Measurements from ENCODE around the gene GALR2. TPM values are rescaled to one million over a fixed set of nuclear protein-coding genes. Genes with fewer than 3 reads are reported as not detected.
A peak's percentile ranks its signal among the peaks of the same experiment; 100 is the strongest.

The GALR2 gene
- total and polyA plus RNA-seq, 9 of the 15 experiments (the other 6 are each of a cell fraction or from before 2014, with no cell fraction given): 0.34 TPM; not detected in 8

GRCh38 chr17:76048711-76049110 is 25.9 kb upstream of the GALR2 start:
- Histone ChIP-seq H2AFZ (ENCODE audit: low read depth, low read length) (no peak overlapping the region), H3K27me3 (ENCODE audit: control insufficient read depth in 2 of 2, insufficient read depth in 2 of 2, low read length in 2 of 2) (no peaks in the 10 kb centered on the region), H3K4me2 (ENCODE audit: insufficient read depth, low read length) (no peak overlapping the region), H3K9me3 (replicated peaks; ENCODE audit: control insufficient read depth, insufficient read depth, low read depth, low read length) (no peaks in the 10 kb centered on the region), H3K9ac (ENCODE audit: insufficient read depth in 1 of 2, low read depth in 2 of 2, low read length in 2 of 2) (no peak overlapping the region), H3K4me3 (no peak overlapping the region), H3K9me1 (ENCODE audit: control insufficient read depth, insufficient read depth, low read length) (no peaks in the 10 kb centered on the region), H3K79me2 (ENCODE audit: control insufficient read depth, insufficient read depth, low read length) (peaks cover 7% of the 10 kb centered on the region; the same call in 1 of the 3 replicates), H4K20me1 (replicated peaks; ENCODE audit: control insufficient read depth, insufficient read depth, low read length) (no peaks in the 10 kb centered on the region), H3K4me1 (replicated peaks in 1 of 2; ENCODE audit: control insufficient read depth in 2 of 2, insufficient read depth in 2 of 2, low read length in 2 of 2) (peaks cover under 1 to 6% of the 10 kb centered on the region in 2 experiments; a peak in 2 of 5 replicates), H3K36me3 (ENCODE audit: control insufficient read depth, insufficient read depth, low read length) (peaks cover 90% of the 10 kb centered on the region), H3K27ac (ENCODE audit: extremely low read depth, low read depth, low read length) (no peak overlapping the region)
- intact Hi-C loops (cut with micrococcal nuclease): no loop called here
- in situ Hi-C loops (cut with MboI): no loop called here
- DNase-seq (ENCODE audit: extremely low read depth in 1 of 4, low spot score in 3 of 4): no peak
- CTCF ChIA-PET (ENCODE audit: low intra/inter-chr PET ratio): no interaction called here
- no peak for FAIRE-seq
- BruUV-seq (replicated peaks): no TSS peak
- no peak for ATAC-seq
- 78% methylated on average over 9 of the region's 9 CpGs for WGBS (ENCODE audit: insufficient coverage, low coverage, missing lambda C conversion rate)
- POLR2A ChIA-PET: interaction anchor here (0.6 to 2.8 kb wide), 3 partner anchors 9 to 336 kb away, joined by 3 to 14 read pairs (median 5); no protein-coding TSS in a partner anchor
- TF ChIP-seq CCNT2 (IDR thresholded peaks at IDR 0.05; ENCODE audit: borderline replicate concordance, extremely low read depth, insufficient read length, low read depth, low read length) (no peak), RFX1 (IDR thresholded peaks at IDR 0.05) (peak; percentile 74)

- no peak overlapping the region for H3K4me3 ChIP-seq
- TF ChIP-seq ZNF217 (CRISPR knock-in tag; IDR thresholded peaks at IDR 0.05): no peak
- TF ChIP-seq MYC (IDR thresholded peaks at IDR 0.05; ENCODE audit: low read depth, low read length): no peak
- no peak for TF ChIP-seq MYC (CRISPR knock-in tag; IDR thresholded peaks at IDR 0.05; ENCODE audit: borderline replicate concordance, low read depth)
- TF ChIP-seq TRIM28 (IDR thresholded peaks at IDR 0.05): no peak
- no peak for TF ChIP-seq SREBF2 (CRISPR knock-in tag; IDR thresholded peaks at IDR 0.05)
- no peak for TF ChIP-seq SP2 (IDR thresholded peaks at IDR 0.05; ENCODE audit: extremely low read depth, low read depth, low read length, poor library complexity, severe bottlenecking)
- no peak for TF ChIP-seq ZNF717 (CRISPR knock-in tag; IDR thresholded peaks at IDR 0.05)
- TF ChIP-seq CREM (IDR thresholded peaks at IDR 0.05; ENCODE audit: low read depth): no peak
- TF ChIP-seq SRSF1 (IDR thresholded peaks at IDR 0.05; ENCODE audit: low read depth, low read length): no peak
- no peak for TF ChIP-seq TCF3 (CRISPR knock-in tag; IDR thresholded peaks at IDR 0.05)
- TF ChIP-seq MXD1 (CRISPR knock-in tag; IDR thresholded peaks at IDR 0.05; ENCODE audit: borderline replicate concordance, poor library complexity, severe bottlenecking): no peak
- no peak for TF ChIP-seq ZNF655 (CRISPR knock-in tag; IDR thresholded peaks at IDR 0.05)
- no peak for TF ChIP-seq HDAC6 (IDR thresholded peaks at IDR 0.05; ENCODE audit: low read depth, low read length)
- TF ChIP-seq NFE2 (IDR thresholded peaks at IDR 0.05; ENCODE audit: low read depth): no peak
- no peaks in the 10 kb centered on the region for H3K9me1 ChIP-seq (ENCODE audit: control insufficient read depth, insufficient read depth, low read length)
- no TSS peak for BruUV-seq (replicated peaks)
- no peaks in the 10 kb centered on the region for H3K27me3 ChIP-seq (ENCODE audit: control insufficient read depth in 2 of 2, insufficient read depth in 2 of 2, low read length in 2 of 2)
- no peak overlapping the region for H3K4me2 ChIP-seq (ENCODE audit: insufficient read depth, low read length)
- H3K27ac ChIP-seq (ENCODE audit: extremely low read depth, low read depth, low read length): no peak overlapping the region
- in situ Hi-C loops (cut with MboI): no loop called here
- ChIA-PET CTCF (ENCODE audit: low intra/inter-chr PET ratio) (no interaction called here), POLR2A (interaction anchor here (0.6 to 2.8 kb wide), 3 partner anchors 9 to 335 kb away, joined by 3 to 14 read pairs (median 5); no protein-coding TSS in a partner anchor)
- no peak for DNase-seq (ENCODE audit: extremely low read depth in 1 of 4, low spot score in 3 of 4)
- H3K9ac ChIP-seq (ENCODE audit: insufficient read depth in 1 of 2, low read depth in 2 of 2, low read length in 2 of 2): no peak overlapping the region
- ATAC-seq: no peak
- H3K9me3 ChIP-seq (replicated peaks; ENCODE audit: control insufficient read depth, insufficient read depth, low read depth, low read length): no peaks in the 10 kb centered on the region
- H3K36me3 ChIP-seq (ENCODE audit: control insufficient read depth, insufficient read depth, low read length): peaks cover 90% of the 10 kb centered on the region
- no peak overlapping the region for H2AFZ ChIP-seq (ENCODE audit: low read depth, low read length)
- no peaks in the 10 kb centered on the region for H4K20me1 ChIP-seq (replicated peaks; ENCODE audit: control insufficient read depth, insufficient read depth, low read length)
- no peak for FAIRE-seq
- peaks cover 11% of the 10 kb centered on the region; the same call in 2 of the 3 replicates for H3K79me2 ChIP-seq (ENCODE audit: control insufficient read depth, insufficient read depth, low read length)
- intact Hi-C loops (cut with micrococcal nuclease): no loop called here
- H3K4me1 ChIP-seq (replicated peaks in 1 of 2; ENCODE audit: control insufficient read depth in 2 of 2, insufficient read depth in 2 of 2, low read length in 2 of 2): peaks cover 5 to 9% of the 10 kb centered on the region in 2 experiments; a peak in 3 of 5 replicates
- WGBS (ENCODE audit: insufficient coverage, low coverage, missing lambda C conversion rate): 80% methylated on average over 3 of the region's 3 CpGs
These were observed 25.3 kb upstream of the GALR2 start for GRCh38 chr17:76049239-76049638.

All from K562 (cell line).